ENCODE data around the gene PRKD1.

Gene PRKD1

DNA sequence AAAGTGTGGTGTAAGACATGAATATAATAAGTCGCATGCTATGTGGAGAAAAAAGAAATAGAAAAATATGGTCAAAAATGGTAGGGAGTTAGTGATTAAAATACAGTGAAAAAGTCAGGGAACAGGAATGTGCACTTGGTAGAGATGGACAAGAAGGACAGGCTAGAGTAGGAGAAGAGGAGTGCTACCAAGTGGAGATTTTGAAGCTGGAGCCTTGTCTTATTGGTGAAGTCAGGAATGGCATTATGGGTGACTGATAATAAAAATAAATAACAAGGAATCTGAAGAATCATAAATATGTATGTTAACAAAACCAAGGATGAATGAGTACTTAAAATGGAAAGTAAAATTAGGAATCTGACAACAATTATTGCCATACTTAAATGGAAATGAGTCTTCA lies 204.8 kb downstream of the PRKD1 start:
- Histone ChIP-seq H3K4me3 (ENCODE audit: insufficient read length, low read depth) (no peak overlapping the region), H3K4me1 (ENCODE audit: insufficient read depth, insufficient read length) (no peaks in the 10 kb centered on the region), H3K36me3 (ENCODE audit: insufficient read depth, insufficient read length, low read length) (no peaks in the 10 kb centered on the region), H3K9ac (ENCODE audit: insufficient read length, low read depth) (no peak overlapping the region), H3K27me3 (ENCODE audit: insufficient read depth, insufficient read length) (no peaks in the 10 kb centered on the region), H3K9me3 (ENCODE audit: insufficient read depth, low read length) (no peaks in the 10 kb centered on the region)
- DNase-seq (ENCODE audit: low read depth, low spot score) = no peak
- TF ChIP-seq ZNF274 (IDR thresholded peaks at IDR 0.05; ENCODE audit: low read depth, low read length) = no peak
- no peak for TF ChIP-seq YY1 (IDR thresholded peaks at IDR 0.05; ENCODE audit: insufficient read depth, insufficient read length)
- TF ChIP-seq SUZ12 (IDR thresholded peaks at IDR 0.05; ENCODE audit: extremely low read depth, insufficient read depth, insufficient read length) = no peak

GRCh38 chr14:29721586-29721985 lies 206.1 kb downstream of the PRKD1 start:
- Histone ChIP-seq H3K4me1 (ENCODE audit: insufficient read depth, insufficient read length) (no peaks in the 10 kb centered on the region), H3K9ac (ENCODE audit: insufficient read length, low read depth) (no peak overlapping the region), H3K27me3 (ENCODE audit: insufficient read depth, insufficient read length) (no peaks in the 10 kb centered on the region), H3K36me3 (ENCODE audit: insufficient read depth, insufficient read length, low read length) (no peaks in the 10 kb centered on the region), H3K9me3 (ENCODE audit: insufficient read depth, low read length) (no peaks in the 10 kb centered on the region), H3K4me3 (ENCODE audit: insufficient read length, low read depth) (no peak overlapping the region)
- TF ChIP-seq YY1 (IDR thresholded peaks at IDR 0.05; ENCODE audit: insufficient read depth, insufficient read length) = no peak
- no peak for TF ChIP-seq ZNF274 (IDR thresholded peaks at IDR 0.05; ENCODE audit: low read depth, low read length)
- no peak for TF ChIP-seq SUZ12 (IDR thresholded peaks at IDR 0.05; ENCODE audit: extremely low read depth, insufficient read depth, insufficient read length)
- no peak for DNase-seq (ENCODE audit: low read depth, low spot score)

- TF ChIP-seq ZNF274 (IDR thresholded peaks at IDR 0.05; ENCODE audit: low read depth, low read length) (no peak), SUZ12 (IDR thresholded peaks at IDR 0.05; ENCODE audit: extremely low read depth, insufficient read depth, insufficient read length) (no peak), YY1 (IDR thresholded peaks at IDR 0.05; ENCODE audit: insufficient read depth, insufficient read length) (no peak)
- H3K4me3 ChIP-seq (ENCODE audit: insufficient read length, low read depth) = no peak overlapping the region
- no peaks in the 10 kb centered on the region for H3K27me3 ChIP-seq (ENCODE audit: insufficient read depth, insufficient read length)
- H3K4me1 ChIP-seq (ENCODE audit: insufficient read depth, insufficient read length) = no peaks in the 10 kb centered on the region
- no peak overlapping the region for H3K9ac ChIP-seq (ENCODE audit: insufficient read length, low read depth)
- H3K9me3 ChIP-seq (ENCODE audit: insufficient read depth, low read length) = no peaks in the 10 kb centered on the region
- no peaks in the 10 kb centered on the region for H3K36me3 ChIP-seq (ENCODE audit: insufficient read depth, insufficient read length, low read length)
- DNase-seq (ENCODE audit: low read depth, low spot score) = no peak
Observed at GRCh38 chr14:29717901-29718300, 209.7 kb downstream of the PRKD1 start.

GRCh38 chr14:29716150-29716549 lies 211.5 kb downstream of the PRKD1 start:
- DNase-seq (ENCODE audit: low read depth, low spot score) = no peak
- TF ChIP-seq YY1 (IDR thresholded peaks at IDR 0.05; ENCODE audit: insufficient read depth, insufficient read length) (no peak), ZNF274 (IDR thresholded peaks at IDR 0.05; ENCODE audit: low read depth, low read length) (no peak), SUZ12 (IDR thresholded peaks at IDR 0.05; ENCODE audit: extremely low read depth, insufficient read depth, insufficient read length) (no peak)
- H3K9me3 ChIP-seq (ENCODE audit: insufficient read depth, low read length) = no peaks in the 10 kb centered on the region
- no peaks in the 10 kb centered on the region for H3K36me3 ChIP-seq (ENCODE audit: insufficient read depth, insufficient read length, low read length)
- H3K27me3 ChIP-seq (ENCODE audit: insufficient read depth, insufficient read length) = no peaks in the 10 kb centered on the region
- H3K4me3 ChIP-seq (ENCODE audit: insufficient read length, low read depth) = no peak overlapping the region
- H3K9ac ChIP-seq (ENCODE audit: insufficient read length, low read depth) = no peak overlapping the region
- no peaks in the 10 kb centered on the region for H3K4me1 ChIP-seq (ENCODE audit: insufficient read depth, insufficient read length)

DNA sequence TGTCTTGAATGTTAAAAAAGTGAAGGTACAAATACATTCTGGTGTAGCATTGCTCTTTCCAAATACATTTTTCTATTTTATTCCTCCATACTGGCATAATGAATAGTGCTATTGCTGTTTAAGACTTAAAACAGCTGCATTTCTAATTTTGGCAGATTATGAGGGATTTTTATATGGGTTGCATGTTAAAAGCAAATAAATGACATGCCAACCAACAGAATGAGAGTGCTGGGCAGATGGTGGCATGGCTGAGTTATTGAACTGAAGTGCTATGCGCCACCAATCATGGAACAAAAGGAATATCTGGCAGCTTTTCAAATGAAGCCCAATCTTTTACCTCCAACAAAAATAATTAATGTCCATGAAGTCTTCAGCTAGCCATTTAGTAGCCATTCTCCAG lies 215.0 kb downstream of the PRKD1 start:
- no peaks in the 10 kb centered on the region for H3K36me3 ChIP-seq (ENCODE audit: insufficient read depth, insufficient read length, low read length)
- H3K9me3 ChIP-seq (ENCODE audit: insufficient read depth, low read length) = no peaks in the 10 kb centered on the region
- H3K4me1 ChIP-seq (ENCODE audit: insufficient read depth, insufficient read length) = no peaks in the 10 kb centered on the region
- DNase-seq (ENCODE audit: low read depth, low spot score) = no peak
- H3K9ac ChIP-seq (ENCODE audit: insufficient read length, low read depth) = no peak overlapping the region
- no peaks in the 10 kb centered on the region for H3K27me3 ChIP-seq (ENCODE audit: insufficient read depth, insufficient read length)
- no peak overlapping the region for H3K4me3 ChIP-seq (ENCODE audit: insufficient read length, low read depth)
- TF ChIP-seq YY1 (IDR thresholded peaks at IDR 0.05; ENCODE audit: insufficient read depth, insufficient read length) = no peak
- no peak for TF ChIP-seq ZNF274 (IDR thresholded peaks at IDR 0.05; ENCODE audit: low read depth, low read length)
- TF ChIP-seq SUZ12 (IDR thresholded peaks at IDR 0.05; ENCODE audit: extremely low read depth, insufficient read depth, insufficient read length) = no peak

GRCh38 chr14:29710015-29710414 lies 217.6 kb downstream of the PRKD1 start:
- Histone ChIP-seq H3K4me1 (ENCODE audit: insufficient read depth, insufficient read length) (no peaks in the 10 kb centered on the region), H3K4me3 (ENCODE audit: insufficient read length, low read depth) (no peak overlapping the region), H3K36me3 (ENCODE audit: insufficient read depth, insufficient read length, low read length) (no peaks in the 10 kb centered on the region), H3K9ac (ENCODE audit: insufficient read length, low read depth) (no peak overlapping the region), H3K9me3 (ENCODE audit: insufficient read depth, low read length) (no peaks in the 10 kb centered on the region), H3K27me3 (ENCODE audit: insufficient read depth, insufficient read length) (no peaks in the 10 kb centered on the region)
- no peak for DNase-seq (ENCODE audit: low read depth, low spot score)
- TF ChIP-seq ZNF274 (IDR thresholded peaks at IDR 0.05; ENCODE audit: low read depth, low read length) (no peak), YY1 (IDR thresholded peaks at IDR 0.05; ENCODE audit: insufficient read depth, insufficient read length) (no peak), SUZ12 (IDR thresholded peaks at IDR 0.05; ENCODE audit: extremely low read depth, insufficient read depth, insufficient read length) (no peak)

DNA sequence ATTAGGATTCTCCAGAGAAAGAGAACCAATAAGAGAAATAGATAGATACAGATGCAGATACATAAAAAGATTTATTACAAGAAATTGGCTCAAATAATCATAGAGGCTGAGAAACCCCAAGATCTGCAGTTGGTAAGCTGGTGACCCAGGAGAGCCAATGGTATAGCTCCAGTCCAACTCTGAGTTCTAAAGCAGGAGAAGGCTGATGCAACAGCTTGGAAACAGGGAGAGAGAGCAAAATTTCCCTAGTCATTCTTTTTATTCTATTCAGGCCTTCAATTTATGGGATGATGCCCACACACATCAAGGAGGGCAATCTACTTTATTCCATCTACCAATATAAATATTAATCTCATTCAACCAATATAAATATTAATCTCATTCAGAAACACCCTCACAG lies 218.2 kb downstream of the PRKD1 start:
- no peaks in the 10 kb centered on the region for H3K9me3 ChIP-seq (ENCODE audit: insufficient read depth, low read length)
- H3K27me3 ChIP-seq (ENCODE audit: insufficient read depth, insufficient read length) = no peaks in the 10 kb centered on the region
- H3K4me3 ChIP-seq (ENCODE audit: insufficient read length, low read depth) = no peak overlapping the region
- no peaks in the 10 kb centered on the region for H3K4me1 ChIP-seq (ENCODE audit: insufficient read depth, insufficient read length)
- TF ChIP-seq YY1 (IDR thresholded peaks at IDR 0.05; ENCODE audit: insufficient read depth, insufficient read length) = no peak
- TF ChIP-seq SUZ12 (IDR thresholded peaks at IDR 0.05; ENCODE audit: extremely low read depth, insufficient read depth, insufficient read length) = no peak
- no peak for TF ChIP-seq ZNF274 (IDR thresholded peaks at IDR 0.05; ENCODE audit: low read depth, low read length)
- no peaks in the 10 kb centered on the region for H3K36me3 ChIP-seq (ENCODE audit: insufficient read depth, insufficient read length, low read length)
- H3K9ac ChIP-seq (ENCODE audit: insufficient read length, low read depth) = no peak overlapping the region
- DNase-seq (ENCODE audit: low read depth, low spot score) = no peak

- H3K4me1 ChIP-seq (ENCODE audit: insufficient read depth, insufficient read length) = no peaks in the 10 kb centered on the region
- TF ChIP-seq YY1 (IDR thresholded peaks at IDR 0.05; ENCODE audit: insufficient read depth, insufficient read length) = no peak
- TF ChIP-seq SUZ12 (IDR thresholded peaks at IDR 0.05; ENCODE audit: extremely low read depth, insufficient read depth, insufficient read length) = no peak
- TF ChIP-seq ZNF274 (IDR thresholded peaks at IDR 0.05; ENCODE audit: low read depth, low read length) = no peak
- H3K9ac ChIP-seq (ENCODE audit: insufficient read length, low read depth) = no peak overlapping the region
- H3K4me3 ChIP-seq (ENCODE audit: insufficient read length, low read depth) = no peak overlapping the region
- no peaks in the 10 kb centered on the region for H3K9me3 ChIP-seq (ENCODE audit: insufficient read depth, low read length)
- no peaks in the 10 kb centered on the region for H3K27me3 ChIP-seq (ENCODE audit: insufficient read depth, insufficient read length)
- no peaks in the 10 kb centered on the region for H3K36me3 ChIP-seq (ENCODE audit: insufficient read depth, insufficient read length, low read length)
- DNase-seq (ENCODE audit: low read depth, low spot score) = no peak
Observed at GRCh38 chr14:29706700-29707099, 220.9 kb downstream of the PRKD1 start.
